AG09319 (cell line): ENCODE data around the gene RPL29.
A peak's percentile ranks its signal among the peaks of the same experiment; 100 is the strongest.

Source experiments
- DNase-seq: peaks from one replicate; pipeline ENCODE4 v3.0.0-alpha.2; 2010; ENCODE audit warnings: low read depth; ENCODE audit errors: extremely low read depth
- TF ChIP-seq, protein P1 (sequence below): IDR thresholded peaks from 2 replicates; pipeline ENCODE4 v1.5.1; 2011; ENCODE audit warnings: low read depth, mild to moderate bottlenecking, inconsistent platforms, low read length, moderate library complexity

RPL29 gene

DNA sequence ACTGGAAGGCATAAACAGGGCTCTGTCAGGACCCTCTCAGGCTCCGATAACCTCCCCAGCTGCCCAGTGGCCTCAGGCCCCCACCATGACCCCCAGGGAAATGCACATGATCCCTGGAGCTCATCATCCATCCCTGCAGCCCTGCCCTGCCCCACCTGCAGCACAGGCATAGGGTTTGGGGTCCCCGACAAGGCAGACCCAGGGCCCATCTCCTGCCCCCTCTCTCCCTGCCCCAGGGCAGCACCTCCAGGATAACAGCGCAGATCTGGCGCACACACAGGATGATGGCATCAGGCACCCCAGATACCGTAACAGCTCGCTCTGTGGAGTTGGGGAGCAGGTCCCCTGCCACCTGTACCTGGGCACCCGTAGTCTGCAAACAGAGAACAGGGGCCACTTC, 36.0 kb downstream of the RPL29 start:
- TF ChIP-seq, protein P1, sequence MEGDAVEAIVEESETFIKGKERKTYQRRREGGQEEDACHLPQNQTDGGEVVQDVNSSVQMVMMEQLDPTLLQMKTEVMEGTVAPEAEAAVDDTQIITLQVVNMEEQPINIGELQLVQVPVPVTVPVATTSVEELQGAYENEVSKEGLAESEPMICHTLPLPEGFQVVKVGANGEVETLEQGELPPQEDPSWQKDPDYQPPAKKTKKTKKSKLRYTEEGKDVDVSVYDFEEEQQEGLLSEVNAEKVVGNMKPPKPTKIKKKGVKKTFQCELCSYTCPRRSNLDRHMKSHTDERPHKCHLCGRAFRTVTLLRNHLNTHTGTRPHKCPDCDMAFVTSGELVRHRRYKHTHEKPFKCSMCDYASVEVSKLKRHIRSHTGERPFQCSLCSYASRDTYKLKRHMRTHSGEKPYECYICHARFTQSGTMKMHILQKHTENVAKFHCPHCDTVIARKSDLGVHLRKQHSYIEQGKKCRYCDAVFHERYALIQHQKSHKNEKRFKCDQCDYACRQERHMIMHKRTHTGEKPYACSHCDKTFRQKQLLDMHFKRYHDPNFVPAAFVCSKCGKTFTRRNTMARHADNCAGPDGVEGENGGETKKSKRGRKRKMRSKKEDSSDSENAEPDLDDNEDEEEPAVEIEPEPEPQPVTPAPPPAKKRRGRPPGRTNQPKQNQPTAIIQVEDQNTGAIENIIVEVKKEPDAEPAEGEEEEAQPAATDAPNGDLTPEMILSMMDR: no peak
- DNase-seq: no peak

DNA sequence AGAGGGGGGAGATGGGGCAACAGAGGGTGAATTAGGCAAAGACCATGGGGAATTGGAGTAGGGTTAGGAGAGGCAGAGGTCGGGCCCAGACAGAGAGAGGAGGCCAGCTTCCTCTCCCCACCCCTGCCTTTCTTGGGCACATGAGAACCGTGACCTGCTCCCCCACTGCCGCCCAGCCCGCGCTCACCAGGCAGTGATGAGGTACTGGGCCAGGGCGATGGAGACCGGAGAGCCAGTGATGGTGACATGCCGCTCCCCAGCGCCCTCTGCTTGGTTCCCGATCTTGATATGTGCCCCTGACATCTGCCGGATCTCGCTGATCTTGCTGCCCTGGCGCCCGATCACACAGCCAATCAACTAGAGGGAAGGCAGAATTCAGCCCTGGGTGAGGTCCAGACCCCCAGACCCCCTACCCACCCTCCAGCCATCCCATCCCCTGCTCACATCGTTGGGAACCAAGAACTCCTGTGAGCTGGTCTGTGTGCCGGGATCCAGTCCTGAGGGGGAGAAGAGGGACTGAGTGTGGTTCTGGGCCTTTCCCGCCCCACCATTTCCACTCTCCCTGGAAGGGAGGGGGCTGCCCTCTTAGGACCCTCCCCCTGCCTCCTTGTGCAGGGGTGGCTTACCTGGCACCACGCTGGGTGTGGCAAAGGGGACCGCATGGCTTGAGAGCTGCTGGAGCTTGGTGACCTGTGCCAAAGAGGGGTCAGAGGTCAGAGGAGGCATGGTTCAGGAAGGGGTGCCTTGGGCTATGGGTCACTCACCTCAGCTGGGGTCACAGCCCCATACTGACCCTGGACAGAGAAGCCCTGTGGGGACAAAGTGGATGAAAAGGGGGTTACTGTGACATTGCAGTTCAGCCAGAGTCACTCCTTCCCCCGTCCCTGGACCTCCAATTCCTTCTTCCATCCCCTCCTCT, 36.8 kb downstream of the RPL29 start:
- no peak for DNase-seq
- TF ChIP-seq, protein P1: no peak

DNA sequence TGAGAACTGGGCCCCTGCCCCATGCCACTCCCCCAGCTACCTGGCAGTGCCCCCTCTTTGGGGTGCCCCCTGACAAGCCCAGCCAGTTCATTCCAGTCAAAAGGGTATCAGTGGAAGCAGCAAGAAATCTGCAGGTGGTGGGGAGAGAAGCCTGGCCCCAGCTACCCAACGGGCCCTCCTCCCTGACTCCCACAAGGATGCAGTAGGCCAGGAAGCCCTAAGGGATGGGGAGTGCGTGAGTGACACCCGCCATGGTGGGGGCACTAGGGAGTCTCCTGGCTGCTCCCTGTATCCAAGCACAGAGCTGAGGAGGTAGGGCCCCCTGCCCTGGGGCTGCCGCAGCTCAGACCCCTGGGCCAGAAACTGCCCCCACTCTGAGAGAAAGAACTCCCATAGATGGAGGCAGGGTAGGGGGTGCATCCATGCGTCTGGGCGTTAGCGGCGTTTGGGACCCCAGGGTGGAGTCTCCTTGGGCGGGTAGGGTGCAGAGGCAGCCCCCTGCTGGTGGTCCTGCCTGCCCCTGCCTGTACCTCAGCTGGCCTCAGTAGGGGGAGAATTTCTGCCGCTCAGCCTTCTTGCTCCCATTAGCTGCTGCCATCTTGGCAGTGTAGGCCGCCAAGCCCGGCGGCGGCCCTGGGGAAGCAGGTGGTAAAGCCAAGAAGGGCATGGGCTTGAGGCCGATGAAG, 38.0 kb downstream of the RPL29 start:
- DNase-seq: no peak
- TF ChIP-seq, protein P1: no peak

DNA sequence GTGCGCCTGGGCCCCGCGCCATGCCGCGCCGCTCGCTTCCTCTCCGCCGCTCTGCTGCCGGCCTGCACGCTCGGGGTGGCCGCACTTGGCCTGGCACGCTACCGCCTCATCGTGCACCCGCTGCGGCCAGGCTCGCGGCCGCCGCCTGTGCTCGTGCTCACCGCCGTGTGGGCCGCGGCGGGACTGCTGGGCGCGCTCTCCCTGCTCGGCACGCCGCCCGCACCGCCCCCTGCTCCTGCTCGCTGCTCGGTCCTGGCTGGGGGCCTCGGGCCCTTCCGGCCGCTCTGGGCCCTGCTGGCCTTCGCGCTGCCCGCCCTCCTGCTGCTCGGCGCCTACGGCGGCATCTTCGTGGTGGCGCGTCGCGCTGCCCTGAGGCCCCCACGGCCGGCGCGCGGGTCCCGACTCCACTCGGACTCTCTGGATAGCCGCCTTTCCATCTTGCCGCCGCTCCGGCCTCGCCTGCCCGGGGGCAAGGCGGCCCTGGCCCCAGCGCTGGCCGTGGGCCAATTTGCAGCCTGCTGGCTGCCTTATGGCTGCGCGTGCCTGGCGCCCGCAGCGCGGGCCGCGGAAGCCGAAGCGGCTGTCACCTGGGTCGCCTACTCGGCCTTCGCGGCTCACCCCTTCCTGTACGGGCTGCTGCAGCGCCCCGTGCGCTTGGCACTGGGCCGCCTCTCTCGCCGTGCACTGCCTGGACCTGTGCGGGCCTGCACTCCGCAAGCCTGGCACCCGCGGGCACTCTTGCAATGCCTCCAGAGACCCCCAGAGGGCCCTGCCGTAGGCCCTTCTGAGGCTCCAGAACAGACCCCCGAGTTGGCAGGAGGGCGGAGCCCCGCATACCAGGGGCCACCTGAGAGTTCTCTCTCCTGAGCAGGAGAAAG, 39.6 kb downstream of the RPL29 start:
- TF ChIP-seq, protein P1: peak; percentile 39
- DNase-seq: no peak

DNA sequence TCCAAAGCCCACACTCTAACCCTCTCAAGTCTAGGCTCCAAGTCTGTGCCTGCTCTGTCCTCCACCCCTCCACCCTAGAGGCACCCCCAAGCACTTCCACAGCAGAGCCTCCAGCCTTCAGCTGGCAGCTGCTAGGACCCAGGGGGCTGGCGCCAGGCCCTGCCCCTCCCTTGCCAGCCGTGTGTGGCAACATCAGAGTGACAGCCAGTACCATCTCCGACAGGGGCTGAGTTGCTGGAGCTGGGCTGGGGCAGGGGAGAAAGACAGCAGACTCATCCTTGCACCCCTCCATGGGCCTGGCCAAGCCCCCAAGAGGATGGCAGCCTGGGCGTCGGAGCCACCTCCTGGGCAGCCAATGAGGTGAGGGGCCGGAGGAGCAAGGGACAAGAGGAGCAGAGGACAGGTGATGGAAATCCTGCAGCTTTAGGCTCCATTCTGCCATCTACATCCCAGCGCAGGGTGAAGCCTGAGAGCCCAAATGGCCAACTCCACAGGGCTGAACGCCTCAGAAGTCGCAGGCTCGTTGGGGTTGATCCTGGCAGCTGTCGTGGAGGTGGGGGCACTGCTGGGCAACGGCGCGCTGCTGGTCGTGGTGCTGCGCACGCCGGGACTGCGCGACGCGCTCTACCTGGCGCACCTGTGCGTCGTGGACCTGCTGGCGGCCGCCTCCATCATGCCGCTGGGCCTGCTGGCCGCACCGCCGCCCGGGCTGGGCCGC, 40.4 kb downstream of the RPL29 start, which contains the start of gene GPR62:
GPR62 (plus strand) TSS at position 207 of the 718 bp plus-strand sequence; CDS start at position 479, 272 bp downstream.
- DNase-seq: no peak
- TF ChIP-seq, protein P1: no peak

DNA sequence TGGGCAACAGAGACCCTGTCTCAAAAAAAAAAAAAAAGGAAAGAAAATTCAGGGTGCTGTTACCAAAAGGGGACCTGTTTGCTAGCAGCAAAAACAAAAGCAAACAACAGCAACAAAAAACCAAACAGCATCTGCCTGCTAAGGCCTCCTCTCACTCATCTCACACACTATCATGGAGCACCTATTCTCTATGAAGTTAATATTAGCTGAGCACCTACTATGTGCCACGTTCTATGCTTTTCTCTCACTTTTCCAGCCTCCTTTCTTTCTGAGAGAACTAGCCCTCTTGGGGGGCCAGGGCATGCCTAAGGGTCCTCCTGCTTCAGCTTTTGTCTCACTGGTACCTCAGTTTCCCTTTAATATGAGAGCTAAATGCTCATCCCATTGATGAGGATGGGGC, 41.0 kb downstream of the RPL29 start:
- no peak for DNase-seq
- TF ChIP-seq, protein P1: no peak
